Measurements from ENCODE around the gene SCYGR3. TPM values are rescaled to one million over a fixed set of nuclear protein-coding genes. Genes with fewer than 3 reads are reported as not detected.

Gene SCYGR3, protein sequence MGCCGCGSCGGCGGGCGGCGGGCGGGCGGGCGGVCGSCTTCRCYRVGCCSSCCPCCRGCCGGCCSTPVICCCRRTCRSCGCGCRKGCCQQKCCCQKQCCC
- total RNA-seq: not detected
- polyA plus RNA-seq: not detected

DNA sequence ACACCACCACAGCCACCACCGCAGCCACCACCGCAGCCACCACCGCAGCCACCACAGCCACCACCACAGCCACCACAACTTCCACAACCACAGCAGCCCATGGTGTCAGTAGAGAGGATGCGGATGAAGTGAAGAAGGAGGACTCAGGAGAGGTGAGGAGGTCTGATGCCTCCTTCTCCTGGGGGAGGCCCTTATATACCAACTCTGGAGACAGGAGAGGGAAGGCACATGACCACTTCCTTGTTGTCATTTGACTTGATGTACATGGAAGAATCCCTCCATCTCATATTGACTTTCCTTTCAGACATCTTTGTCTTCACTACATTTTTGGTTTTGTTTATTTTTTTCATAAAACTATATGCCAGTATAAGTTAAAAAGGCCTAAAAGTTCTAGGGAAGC lies at the start of gene SCYGR3:
Gene SCYGR3, minus strand, starts transcription at position 101 of the 400 bp plus-strand sequence. Its CDS starts 0 bp downstream, at position 101.
- no peak for TF ChIP-seq POLR2AphosphoS5 (IDR thresholded peaks at IDR 0.05)
- no peak for TF ChIP-seq EP300 (IDR thresholded peaks at IDR 0.05)
- TF ChIP-seq, protein P1, sequence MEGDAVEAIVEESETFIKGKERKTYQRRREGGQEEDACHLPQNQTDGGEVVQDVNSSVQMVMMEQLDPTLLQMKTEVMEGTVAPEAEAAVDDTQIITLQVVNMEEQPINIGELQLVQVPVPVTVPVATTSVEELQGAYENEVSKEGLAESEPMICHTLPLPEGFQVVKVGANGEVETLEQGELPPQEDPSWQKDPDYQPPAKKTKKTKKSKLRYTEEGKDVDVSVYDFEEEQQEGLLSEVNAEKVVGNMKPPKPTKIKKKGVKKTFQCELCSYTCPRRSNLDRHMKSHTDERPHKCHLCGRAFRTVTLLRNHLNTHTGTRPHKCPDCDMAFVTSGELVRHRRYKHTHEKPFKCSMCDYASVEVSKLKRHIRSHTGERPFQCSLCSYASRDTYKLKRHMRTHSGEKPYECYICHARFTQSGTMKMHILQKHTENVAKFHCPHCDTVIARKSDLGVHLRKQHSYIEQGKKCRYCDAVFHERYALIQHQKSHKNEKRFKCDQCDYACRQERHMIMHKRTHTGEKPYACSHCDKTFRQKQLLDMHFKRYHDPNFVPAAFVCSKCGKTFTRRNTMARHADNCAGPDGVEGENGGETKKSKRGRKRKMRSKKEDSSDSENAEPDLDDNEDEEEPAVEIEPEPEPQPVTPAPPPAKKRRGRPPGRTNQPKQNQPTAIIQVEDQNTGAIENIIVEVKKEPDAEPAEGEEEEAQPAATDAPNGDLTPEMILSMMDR (IDR thresholded peaks at IDR 0.05): no peak
- no peak for TF ChIP-seq POLR2A (IDR thresholded peaks at IDR 0.05)
- Histone ChIP-seq H3K36me3 (no peaks in the 10 kb centered on the region), H3K4me3 (no peak within 1 kb of the TSS), H3K9me3 (no peaks in the 10 kb centered on the region), H3K27me3 (no peaks in the 10 kb centered on the region), H3K4me1 (no peaks in the 10 kb centered on the region), H3K27ac (no peak within 1 kb of the TSS)
- WGBS, 2 donors: 87 to 98% methylated on average over 4 of the region's 4 CpGs
- intact Hi-C loops (cut with DNase I): no loop called here
- no peak for DNase-seq

DNA sequence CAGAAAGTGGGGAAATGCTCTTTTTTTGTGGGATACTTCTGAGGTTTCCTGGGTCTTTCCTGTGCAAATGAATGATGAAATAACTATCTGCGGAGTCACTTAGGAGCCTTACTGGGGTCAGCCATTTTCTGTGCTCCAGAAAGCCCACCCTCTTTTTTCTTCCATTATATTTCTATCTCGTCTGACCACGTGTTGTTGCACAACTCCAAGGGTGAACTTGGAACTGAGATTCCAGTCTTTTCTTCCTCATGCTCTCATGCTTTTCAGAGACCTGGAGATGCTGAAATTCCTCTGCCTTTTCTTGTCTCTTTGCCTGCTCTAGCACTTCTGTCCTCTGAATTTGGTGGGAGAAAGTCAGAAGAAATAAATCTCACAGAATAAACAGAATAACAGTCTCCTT lies 47.2 kb upstream of the SCYGR3 start:
- intact Hi-C loops (cut with DNase I): no loop called here

DNA sequence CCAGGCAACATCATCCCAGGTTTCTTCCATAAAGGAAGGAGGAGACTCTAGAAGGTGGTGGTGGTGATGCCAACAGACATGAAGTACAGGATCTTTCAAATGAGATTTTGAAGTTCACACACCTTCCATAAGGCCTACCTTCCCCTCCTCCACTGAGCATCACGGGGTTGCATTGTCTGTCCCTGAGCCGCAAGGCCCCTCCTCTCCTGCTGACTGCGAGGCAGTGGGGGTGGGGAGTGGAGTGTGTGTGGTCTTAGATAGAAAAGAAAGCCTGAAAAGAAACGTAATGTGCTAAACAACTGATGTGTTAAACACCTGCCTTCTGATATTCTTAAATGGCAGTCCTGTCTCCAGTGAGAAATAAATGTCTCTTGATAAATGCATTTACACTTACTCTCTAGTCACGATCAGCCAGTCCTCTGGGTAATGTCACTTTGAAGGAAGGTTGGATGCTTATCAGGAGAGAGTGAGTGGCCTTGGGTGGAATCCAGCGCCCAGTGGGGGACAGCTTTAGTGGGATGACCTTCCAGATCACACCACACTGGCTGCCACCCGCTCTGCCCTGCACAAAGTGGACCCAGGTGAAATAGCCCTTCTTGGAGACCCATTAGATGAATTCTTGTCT lies 46.5 kb upstream of the SCYGR3 start:
- no peaks in the 10 kb centered on the region for H3K4me1 ChIP-seq
- DNase-seq: no peak
- no peak for TF ChIP-seq POLR2AphosphoS5 (IDR thresholded peaks at IDR 0.05)
- no peak for TF ChIP-seq EP300 (IDR thresholded peaks at IDR 0.05)
- TF ChIP-seq POLR2A (IDR thresholded peaks at IDR 0.05): no peak
- TF ChIP-seq, protein P1 (IDR thresholded peaks at IDR 0.05): no peak
- H3K4me3 ChIP-seq: no peak overlapping the region
- no peaks in the 10 kb centered on the region for H3K9me3 ChIP-seq
- no peak overlapping the region for H3K27ac ChIP-seq
- H3K36me3 ChIP-seq: no peaks in the 10 kb centered on the region
- WGBS, 2 donors: 50 to 61% methylated on average over 7 of the region's 7 CpGs
- H3K27me3 ChIP-seq: no peaks in the 10 kb centered on the region
- intact Hi-C loops (cut with DNase I): no loop called here

More for the DNA sequence above, 47.2 kb upstream of the SCYGR3 start:
- no peak for TF ChIP-seq EP300 (IDR thresholded peaks at IDR 0.05)
- TF ChIP-seq POLR2A (IDR thresholded peaks at IDR 0.05): no peak
- TF ChIP-seq, protein P1 (IDR thresholded peaks at IDR 0.05): no peak
- no peak for TF ChIP-seq POLR2AphosphoS5 (IDR thresholded peaks at IDR 0.05)
- Histone ChIP-seq H3K36me3 (no peaks in the 10 kb centered on the region), H3K4me3 (no peak overlapping the region), H3K27me3 (no peaks in the 10 kb centered on the region), H3K4me1 (no peaks in the 10 kb centered on the region), H3K9me3 (no peaks in the 10 kb centered on the region), H3K27ac (no peak overlapping the region)
- WGBS, 2 donors: 38 to 54% methylated on average over 3 of the region's 3 CpGs
- DNase-seq: no peak

DNA sequence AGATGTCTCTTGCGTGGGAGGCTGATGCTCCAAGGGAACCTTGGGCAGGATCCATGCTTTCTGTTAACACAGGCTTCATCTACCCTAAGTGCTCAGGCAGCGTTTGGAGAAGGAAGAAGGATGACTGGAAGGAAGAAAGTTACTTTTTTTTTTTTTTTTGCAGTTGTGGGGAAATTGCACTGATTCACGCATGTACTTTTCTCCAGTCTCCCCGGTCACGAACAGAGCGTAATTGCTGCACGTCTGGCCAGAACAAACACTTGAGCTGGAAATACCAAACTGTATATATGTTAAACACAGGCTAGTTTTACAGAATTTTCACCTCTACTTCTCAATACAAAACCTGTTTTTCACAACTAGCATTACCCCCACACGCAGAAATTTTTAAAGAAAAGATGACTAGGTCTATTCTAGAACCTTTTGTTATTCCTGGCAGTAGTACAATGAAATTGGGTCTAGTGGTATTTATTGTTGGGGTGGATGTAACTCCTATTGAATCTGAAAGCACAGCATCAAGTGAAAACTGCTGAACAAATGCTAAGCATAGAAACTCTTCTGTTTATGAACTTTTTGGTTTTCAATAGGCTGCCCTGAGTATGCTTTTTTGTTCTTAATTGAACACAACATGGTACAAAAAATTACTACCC lies 42.7 kb upstream of the SCYGR3 start:
- no peak for DNase-seq
- WGBS, 2 donors: 29 to 62% methylated on average over 8 of the region's 8 CpGs
- Histone ChIP-seq H3K4me1 (no peaks in the 10 kb centered on the region), H3K27me3 (no peaks in the 10 kb centered on the region), H3K4me3 (no peak overlapping the region), H3K36me3 (no peaks in the 10 kb centered on the region), H3K27ac (no peak overlapping the region), H3K9me3 (no peaks in the 10 kb centered on the region)
- TF ChIP-seq, protein P1 (IDR thresholded peaks at IDR 0.05): no peak
- TF ChIP-seq POLR2AphosphoS5 (IDR thresholded peaks at IDR 0.05) (no peak), EP300 (IDR thresholded peaks at IDR 0.05) (no peak), POLR2A (IDR thresholded peaks at IDR 0.05) (no peak)
- intact Hi-C loops (cut with DNase I): loop anchor here (10.0 kb wide), 1 partner anchor 183 kb away; the partner anchor contains the start of gene AGFG1

All from sigmoid colon (tissue), 7 donors.